HFF-Myc (cell line): ENCODE data around the gene MID1.

Experiments used
- DNase-seq: peaks from one replicate; pipeline ENCODE4 v3.0.0-alpha.2; 2011; ENCODE audit warnings: low read depth; ENCODE audit errors: extremely low read depth
- H3K4me3 ChIP-seq: replicated peaks from 2 replicates; pipeline ENCODE4 v1.5.1; 2011; ENCODE audit warnings: low read depth, mild to moderate bottlenecking, control low read depth, low read length
- CTCF ChIP-seq: IDR thresholded peaks from 2 replicates; pipeline ENCODE4 v1.5.1; 2012; ENCODE audit warnings: mild to moderate bottlenecking, low read depth, low read length, control low read depth; ENCODE audit errors: missing control alignments

The MID1 gene

GRCh38 chrX:10471418-10471817, 149.0 kb downstream of the MID1 start:
- DNase-seq: no peak
- no peak for TF ChIP-seq CTCF
- H3K4me3 ChIP-seq: no peak overlapping the region

- no peak overlapping the region for H3K4me3 ChIP-seq
- DNase-seq: no peak
- no peak for TF ChIP-seq CTCF
These were observed 150.4 kb downstream of the MID1 start for GRCh38 chrX:10470009-10470408.

GRCh38 chrX:10467793-10468192, 152.6 kb downstream of the MID1 start:
- no peak overlapping the region for H3K4me3 ChIP-seq
- TF ChIP-seq CTCF: no peak
- DNase-seq: no peak

- TF ChIP-seq CTCF: no peak
- H3K4me3 ChIP-seq: no peak overlapping the region
- DNase-seq: no peak
These were observed 155.1 kb downstream of the MID1 start for GRCh38 chrX:10465254-10465653.

GRCh38 chrX:10457092-10457491, 163.3 kb downstream of the MID1 start:
- H3K4me3 ChIP-seq: no peak overlapping the region
- TF ChIP-seq CTCF: no peak
- no peak for DNase-seq

- TF ChIP-seq CTCF: no peak
- no peak overlapping the region for H3K4me3 ChIP-seq
- DNase-seq: no peak
These were observed 166.4 kb downstream of the MID1 start for GRCh38 chrX:10453945-10454344.

- no peak for TF ChIP-seq CTCF
- DNase-seq: no peak
These were observed 169.4 kb downstream of the MID1 start for GRCh38 chrX:10450959-10451355.

More at GRCh38 chrX:10450959-10451355, 169.4 kb downstream of the MID1 start:
- no peak overlapping the region for H3K4me3 ChIP-seq
